WERI-Rb-1 (cell line): ENCODE measurements around the gene LAMC1.

ENCODE experiments used
- DNase-seq: peaks from one replicate; pipeline ENCODE4 v3.0.0-alpha.2; 2020
- H3K27ac ChIP-seq: fragments of 250-450 bp; sonication (Bioruptor Pico); 2 replicates; pipeline ENCODE4 v1.5.1; 2020; ENCODE audit warnings: mild to moderate bottlenecking, moderate library complexity
- H3K27me3 ChIP-seq: fragments of 250-450 bp; sonication (Bioruptor Pico); 2 replicates; pipeline ENCODE4 v1.5.1; 2021; ENCODE audit warnings: mild to moderate bottlenecking, low read depth, moderate library complexity; ENCODE audit not compliant: insufficient read depth, severe bottlenecking
- H3K36me3 ChIP-seq: fragments of 250-450 bp; sonication (Bioruptor Pico); 2 replicates; pipeline ENCODE4 v1.5.1; 2020; ENCODE audit warnings: mild to moderate bottlenecking, moderate library complexity
- H3K4me3 ChIP-seq: 2 replicates; pipeline ENCODE4 v1.5.1; 2011; ENCODE audit warnings: low read depth, mild to moderate bottlenecking, control low read depth, low read length
- H3K9me3 ChIP-seq: fragments of 250-450 bp; sonication (Bioruptor Pico); 2 replicates; pipeline ENCODE4 v1.5.1; 2021; ENCODE audit warnings: mild to moderate bottlenecking, moderate library complexity; ENCODE audit not compliant: severe bottlenecking
- TF ChIP-seq, protein P1 (sequence below): IDR thresholded peaks from 2 replicates; pipeline ENCODE4 v1.5.1; 2011; ENCODE audit warnings: low read depth, mild to moderate bottlenecking, control low read depth, inconsistent platforms, low read length

Gene LAMC1

DNA sequence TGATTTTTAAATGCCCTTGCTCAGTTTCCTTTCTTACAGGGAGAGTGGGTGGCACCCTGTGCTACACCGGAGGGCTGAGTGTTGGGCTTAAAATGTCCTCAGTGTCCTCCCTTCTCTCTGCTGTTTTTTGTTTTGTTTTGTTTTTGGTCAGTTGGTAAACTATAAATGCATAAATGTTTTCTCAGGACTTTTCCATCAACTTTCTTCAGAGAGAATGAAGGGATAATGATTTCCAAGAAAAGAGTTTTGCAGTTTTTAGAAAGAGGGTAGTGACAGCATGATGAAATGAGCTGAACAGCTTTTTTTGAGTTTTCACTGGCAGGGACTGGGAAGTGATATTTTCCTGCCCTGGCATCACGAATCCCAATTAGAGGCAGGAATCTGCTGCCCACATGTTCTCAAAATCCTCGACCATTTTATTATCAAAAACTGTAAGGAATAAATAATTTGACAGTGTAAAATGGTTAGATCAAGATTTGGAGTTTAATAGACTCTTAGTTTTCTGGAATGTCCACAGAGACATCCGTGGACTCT lies 15.2 kb downstream of the LAMC1 start:
- Histone ChIP-seq H3K36me3 (no peaks in the 10 kb centered on the region), H3K4me3 (no peak overlapping the region), H3K9me3 (no peaks in the 10 kb centered on the region), H3K27me3 (no peaks in the 10 kb centered on the region), H3K27ac (no peak overlapping the region)
- TF ChIP-seq, protein P1, sequence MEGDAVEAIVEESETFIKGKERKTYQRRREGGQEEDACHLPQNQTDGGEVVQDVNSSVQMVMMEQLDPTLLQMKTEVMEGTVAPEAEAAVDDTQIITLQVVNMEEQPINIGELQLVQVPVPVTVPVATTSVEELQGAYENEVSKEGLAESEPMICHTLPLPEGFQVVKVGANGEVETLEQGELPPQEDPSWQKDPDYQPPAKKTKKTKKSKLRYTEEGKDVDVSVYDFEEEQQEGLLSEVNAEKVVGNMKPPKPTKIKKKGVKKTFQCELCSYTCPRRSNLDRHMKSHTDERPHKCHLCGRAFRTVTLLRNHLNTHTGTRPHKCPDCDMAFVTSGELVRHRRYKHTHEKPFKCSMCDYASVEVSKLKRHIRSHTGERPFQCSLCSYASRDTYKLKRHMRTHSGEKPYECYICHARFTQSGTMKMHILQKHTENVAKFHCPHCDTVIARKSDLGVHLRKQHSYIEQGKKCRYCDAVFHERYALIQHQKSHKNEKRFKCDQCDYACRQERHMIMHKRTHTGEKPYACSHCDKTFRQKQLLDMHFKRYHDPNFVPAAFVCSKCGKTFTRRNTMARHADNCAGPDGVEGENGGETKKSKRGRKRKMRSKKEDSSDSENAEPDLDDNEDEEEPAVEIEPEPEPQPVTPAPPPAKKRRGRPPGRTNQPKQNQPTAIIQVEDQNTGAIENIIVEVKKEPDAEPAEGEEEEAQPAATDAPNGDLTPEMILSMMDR = no peak
- no peak for DNase-seq

DNA sequence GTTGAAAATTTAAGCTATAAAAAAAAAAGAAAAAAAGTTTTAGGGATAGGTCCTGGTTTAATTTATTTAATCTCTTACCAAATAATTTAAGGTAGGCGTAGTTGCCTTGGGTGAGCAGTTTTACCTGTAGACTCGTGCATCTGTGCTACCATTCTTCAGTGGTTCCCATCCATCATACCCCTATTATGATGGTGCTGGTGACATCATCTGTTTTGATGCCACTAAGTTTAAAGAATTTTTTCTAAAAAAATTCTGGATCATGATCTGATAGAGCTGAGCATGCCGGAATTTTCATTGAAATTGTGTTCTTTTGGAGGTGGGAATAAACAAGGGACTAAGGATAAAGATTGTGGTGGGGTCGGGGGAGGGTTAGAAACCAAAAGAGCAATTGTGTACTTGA lies 15.7 kb downstream of the LAMC1 start:
- DNase-seq = no peak
- TF ChIP-seq, protein P1 = no peak
- H3K27ac ChIP-seq = no peak overlapping the region
- no peak overlapping the region for H3K4me3 ChIP-seq
- H3K9me3 ChIP-seq = no peaks in the 10 kb centered on the region
- no peaks in the 10 kb centered on the region for H3K27me3 ChIP-seq
- H3K36me3 ChIP-seq = no peaks in the 10 kb centered on the region

DNA sequence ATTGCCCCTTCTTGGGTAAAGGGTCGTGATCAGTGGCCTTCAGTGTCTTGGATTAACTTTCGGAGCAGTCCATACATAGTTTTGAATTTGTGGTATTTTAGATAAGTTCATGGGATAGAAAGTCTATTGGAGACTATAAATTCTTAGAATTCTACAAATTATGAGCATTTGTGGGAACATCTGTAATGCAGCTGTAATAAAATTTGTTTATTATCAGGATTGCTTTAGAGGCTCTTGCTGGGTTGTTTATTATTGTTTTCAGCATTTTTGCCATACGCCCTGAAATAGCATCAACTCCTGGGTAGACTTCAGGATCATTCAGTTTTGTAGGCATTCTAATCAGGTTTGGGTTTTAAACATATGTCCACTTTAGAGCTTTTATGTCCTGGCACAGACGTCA lies 16.1 kb downstream of the LAMC1 start:
- H3K27ac ChIP-seq = no peak overlapping the region
- H3K9me3 ChIP-seq = no peaks in the 10 kb centered on the region
- no peak overlapping the region for H3K4me3 ChIP-seq
- TF ChIP-seq, protein P1 = no peak
- no peak for DNase-seq
- H3K27me3 ChIP-seq = no peaks in the 10 kb centered on the region
- H3K36me3 ChIP-seq = no peaks in the 10 kb centered on the region

DNA sequence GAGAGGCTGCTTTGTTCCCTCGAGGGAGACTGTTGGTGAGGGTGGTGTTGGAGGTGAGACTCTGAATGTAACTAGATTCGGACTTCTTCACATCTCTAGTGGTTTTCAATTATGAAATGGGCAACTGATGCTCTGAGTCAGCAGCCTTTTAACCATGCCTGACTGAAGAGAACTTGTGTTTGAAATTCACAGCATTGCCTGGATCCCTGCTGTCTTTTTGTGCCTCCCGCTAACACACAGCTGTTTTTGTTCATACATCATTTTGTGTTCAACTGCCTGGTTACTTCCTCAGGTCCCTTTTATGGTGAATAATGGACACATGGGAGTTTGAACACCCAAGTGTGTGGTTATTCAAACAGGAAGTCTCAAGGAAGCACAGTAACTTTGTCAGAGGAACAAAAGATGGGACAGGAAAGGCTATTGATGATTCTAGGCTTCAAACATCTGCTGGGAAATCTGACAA lies 16.8 kb downstream of the LAMC1 start:
- Histone ChIP-seq H3K27me3 (no peaks in the 10 kb centered on the region), H3K36me3 (no peaks in the 10 kb centered on the region), H3K9me3 (no peaks in the 10 kb centered on the region), H3K4me3 (no peak overlapping the region), H3K27ac (no peak overlapping the region)
- TF ChIP-seq, protein P1 = no peak
- DNase-seq = no peak

DNA sequence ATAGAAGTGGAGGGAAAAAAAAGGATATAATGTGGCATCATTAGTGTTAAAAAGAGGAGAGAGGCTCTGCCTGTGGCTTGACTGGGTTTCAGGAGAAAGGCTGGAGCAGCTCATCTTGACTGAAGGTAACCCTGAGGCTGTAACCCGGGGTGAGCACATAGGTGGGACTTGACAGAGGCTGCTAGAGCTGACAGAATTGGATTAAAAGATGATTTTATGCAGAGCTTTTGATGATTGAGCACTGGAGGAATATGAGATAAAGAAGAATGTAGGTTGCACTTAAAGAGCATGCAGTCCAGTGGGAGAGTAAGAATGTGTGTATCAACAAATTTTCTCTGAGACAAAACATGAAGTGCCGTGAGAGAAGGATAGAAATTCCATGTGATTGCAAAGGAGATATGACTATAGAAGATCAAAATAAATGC lies 17.3 kb downstream of the LAMC1 start:
- Histone ChIP-seq H3K4me3 (no peak overlapping the region), H3K27ac (no peak overlapping the region), H3K9me3 (no peaks in the 10 kb centered on the region), H3K36me3 (no peaks in the 10 kb centered on the region), H3K27me3 (no peaks in the 10 kb centered on the region)
- DNase-seq = no peak
- TF ChIP-seq, protein P1 = no peak

DNA sequence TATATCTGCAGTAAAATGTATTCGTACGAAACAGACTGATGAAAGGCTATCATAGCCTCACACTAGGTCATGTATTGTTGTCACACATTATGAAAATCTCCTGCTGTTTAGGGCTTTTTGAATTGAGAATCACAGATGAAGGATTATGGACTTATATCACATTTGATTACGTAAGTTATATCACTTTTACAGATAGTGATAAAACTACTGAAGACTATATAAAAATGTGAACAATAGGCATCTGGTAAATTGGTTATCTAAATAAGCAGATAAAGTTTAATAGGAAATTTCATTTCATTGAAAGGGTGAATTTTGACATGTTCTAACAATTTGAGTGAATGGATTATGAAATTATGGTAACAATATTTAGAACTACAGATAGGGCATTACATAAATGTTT lies 20.0 kb downstream of the LAMC1 start:
- TF ChIP-seq, protein P1 = no peak
- Histone ChIP-seq H3K27ac (no peak overlapping the region), H3K36me3 (no peaks in the 10 kb centered on the region), H3K27me3 (no peaks in the 10 kb centered on the region), H3K9me3 (no peaks in the 10 kb centered on the region), H3K4me3 (no peak overlapping the region)
- no peak for DNase-seq
